B cell (primary cell): ENCODE data around the gene H2BW1. TPM values are rescaled to one million over a fixed set of nuclear protein-coding genes. Genes with fewer than 3 reads are reported as not detected.
"Not testable (repeated sequence)": the region's sequence is repeated elsewhere in the genome, so short reads cannot be mapped to it uniquely, and the experiment has no call there.

Source experiments
- ATAC-seq: fragments of 200-7000 bp; cut with Tn5 transposase; one replicate; pipeline ENCODE4 v1.10.0; 2021; ENCODE audit warnings: low read depth, mild to moderate bottlenecking, moderate number of reproducible peaks, moderate library complexity
- CTCF ChIA-PET: fragments of 350-600 bp; sonication (Branson Sonifier 250); formaldehyde crosslinking; loops from one replicate; lab custom pipeline; 2021; ENCODE audit warnings: antibody characterized with exemption, inconsistent platforms; lab: Charles Lee
- POLR2A ChIA-PET: fragments of 350-600 bp; sonication (Branson Sonifier 250); formaldehyde crosslinking; loops from one replicate; lab custom pipeline; 2021; ENCODE audit warnings: antibody characterized with exemption; lab: Charles Lee
- DNase-seq: peaks from one replicate; pipeline ENCODE4 v3.0.0; 2013
- H2AFZ ChIP-seq: 2 replicates; pipeline ENCODE4 v1.6.1; 2012; ENCODE audit warnings: mild to moderate bottlenecking, low read depth, low read length; ENCODE audit not compliant: insufficient read depth, poor library complexity, severe bottlenecking
- H3K27ac ChIP-seq, 2 donors: 1 replicate in 1 of 2; 2 replicates in 1 of 2; pipeline ENCODE4 v1.5.1; 2012 to 2013; ENCODE audit warnings: low read length in 2 of 2, mild to moderate bottlenecking in 2 of 2, moderate library complexity in 1 of 2
- H3K27me3 ChIP-seq, 4 experiments: fragments of 200-600 bp in 1 of 4; sonication (generic) in 1 of 4; replicated peaks in 1 of 4; 1 replicate in 2 of 4; 2 replicates in 2 of 4; pipeline versions ENCODE4 v1.6.1 to v1.7.0; 2013 to 2016; ENCODE audit warnings: low read length in 3 of 4, mild to moderate bottlenecking in 2 of 4, mixed read lengths in 1 of 4, moderate library complexity in 1 of 4; ENCODE audit not compliant: insufficient read depth in 4 of 4, control insufficient read depth in 3 of 4; ENCODE audit errors: control extremely low read depth in 1 of 4
- H3K36me3 ChIP-seq, 2 experiments: replicated peaks in 1 of 2; 1 replicate in 1 of 2; 2 replicates in 1 of 2; pipeline versions ENCODE4 v1.6.1 to v1.7.1; 2013; ENCODE audit warnings: low read length in 1 of 2; ENCODE audit not compliant: insufficient read depth in 2 of 2, control insufficient read depth in 1 of 2; ENCODE audit errors: control extremely low read depth in 1 of 2, extremely low read depth in 1 of 2
- H3K4me1 ChIP-seq, 2 donors: fragments of 200-600 bp in 1 of 2; sonication (generic) in 1 of 2; 1 replicate in 1 of 2; 2 replicates in 1 of 2; pipeline versions ENCODE4 v1.5.1 to v1.6.1; 2013 to 2017; ENCODE audit warnings: low read length in 2 of 2; ENCODE audit not compliant: control insufficient read depth in 2 of 2, insufficient read depth in 2 of 2
- H3K4me2 ChIP-seq: replicated peaks from 2 replicates; pipeline ENCODE3; 2012; ENCODE audit warnings: mild to moderate bottlenecking, low read depth, low read length; ENCODE audit not compliant: poor library complexity, severe bottlenecking
- H3K4me3 ChIP-seq, 5 experiments: fragments of 200-600 bp in 1 of 5; sonication (generic) in 1 of 5; 1 replicate in 3 of 5; 2 replicates in 2 of 5; pipeline versions ENCODE4 v1.5.1 to v1.7.0; 2011 to 2016; ENCODE audit warnings: low read length in 4 of 5, mild to moderate bottlenecking in 4 of 5, low read depth in 2 of 5, control low read depth in 1 of 5, moderate library complexity in 1 of 5; ENCODE audit not compliant: insufficient read depth in 1 of 5; ENCODE audit errors: control extremely low read depth in 1 of 5, extremely low read depth in 1 of 5
- H3K79me2 ChIP-seq: fragments of 200-600 bp; sonication (generic); one replicate; pipeline ENCODE4 v1.6.0; 2016; ENCODE audit warnings: low read length; ENCODE audit not compliant: control insufficient read depth, insufficient read depth
- H3K9ac ChIP-seq: fragments of 200-600 bp; sonication (generic); 2 replicates; pipeline ENCODE4 v1.6.1; 2017; ENCODE audit warnings: mild to moderate bottlenecking, low read length, moderate library complexity
- H3K9me3 ChIP-seq, 3 donors: one replicate each; pipeline versions ENCODE4 v1.6.1 to v1.7.1; 2013; ENCODE audit warnings: low read length in 2 of 3; ENCODE audit not compliant: control insufficient read depth in 2 of 3, insufficient read depth in 1 of 3; ENCODE audit errors: control extremely low read depth in 1 of 3
- H4K20me1 ChIP-seq: 2 replicates; pipeline ENCODE4 v1.6.0; 2012; ENCODE audit warnings: mild to moderate bottlenecking, low read length; ENCODE audit not compliant: insufficient read depth, control insufficient read depth, poor library complexity, severe bottlenecking
- H3K27ac Mint-ChIP-seq: one replicate; pipeline ENCODE4 v1.8.0; 2021; ENCODE audit warnings: mixed read lengths
- H3K27me3 Mint-ChIP-seq: one replicate; pipeline ENCODE4 v1.8.0; 2021; ENCODE audit warnings: mixed read lengths
- H3K4me1 Mint-ChIP-seq: one replicate; pipeline ENCODE4 v1.8.0; 2021; ENCODE audit warnings: mixed read lengths
- H3K4me3 Mint-ChIP-seq: one replicate; pipeline ENCODE4 v1.8.0; 2021; ENCODE audit warnings: mixed read lengths
- H3K9me3 Mint-ChIP-seq: one replicate; pipeline ENCODE4 v1.8.0; 2022; ENCODE audit warnings: mixed read lengths; ENCODE audit not compliant: insufficient read depth
- EZH2 ChIP-seq: IDR thresholded peaks from 2 replicates; pipeline ENCODE4 v1.6.1; 2012; ENCODE audit warnings: borderline replicate concordance, low read depth, mild to moderate bottlenecking, moderate library complexity, low read length; ENCODE audit not compliant: insufficient read depth, poor library complexity, severe bottlenecking
- WGBS: methylation state at CpG from one replicate; pipeline ENCODE4 v1.1.5; 2013; ENCODE audit warnings: missing lambda C conversion rate; ENCODE audit not compliant: insufficient coverage; 5-methylcytosine and 5-hydroxymethylcytosine counted together
- intact Hi-C: fragments of 100-400 bp; cut with micrococcal nuclease; formaldehyde crosslinking; loops from one replicate; pipeline ENCODE4 v1.10.0; 2022
- polyA plus RNA-seq: library from polyadenylated mRNA; depleted of rRNA; stranded (reverse); fragments of >200 nt; gene quantifications from 2 replicates; pipeline ENCODE4 v1.2.3, GENCODE V29; 2012
- total RNA-seq, 2 donors: library from RNA; stranded (reverse); fragments of 120-200 nt in 1 of 2; gene quantifications; 1 replicate in 1 of 2; 2 replicates in 1 of 2; pipeline versions ENCODE4 v1.2.3 to v1.2.4, GENCODE V29; 2013 to 2022
- TF ChIP-seq, protein P1 (sequence below): fragments of 200-600 bp; IDR thresholded peaks from one replicate; pipeline ENCODE4 v1.8.0; 2022; ENCODE audit warnings: antibody characterized with exemption, mild to moderate bottlenecking

Gene H2BW1
- total and polyA plus RNA-seq, 2 donors (not counting 1 experiment from before 2014, with no cell fraction given) = not detected

DNA sequence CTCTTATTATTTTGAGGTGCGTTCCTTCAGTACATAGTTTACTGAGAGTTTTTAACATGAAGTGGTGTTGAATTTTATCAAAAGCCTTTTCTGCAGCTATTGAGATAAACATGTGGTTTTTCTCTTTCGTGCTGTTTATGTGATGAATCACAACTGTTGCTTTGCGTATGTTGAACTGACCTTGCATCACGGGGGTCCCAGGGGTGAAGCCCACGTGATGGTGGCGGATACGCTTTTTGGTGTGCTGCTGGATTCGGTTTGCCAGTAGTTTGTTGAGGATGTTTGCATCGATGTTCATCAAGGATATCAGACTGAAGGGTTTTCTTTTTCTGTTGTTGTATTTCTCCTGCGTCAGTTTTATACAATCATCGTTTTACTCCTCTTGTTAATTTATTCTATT is 4.6 kb upstream of the H2BW1 start:
- no peak overlapping the region for H3K4me3 ChIP-seq
- ChIA-PET CTCF (no interaction called here), POLR2A (no interaction called here)
- no peaks in the 10 kb centered on the region for H3K9me3 ChIP-seq
- H3K79me2 ChIP-seq = no peaks in the 10 kb centered on the region
- H3K27me3 ChIP-seq = no peaks in the 10 kb centered on the region
- H3K27ac Mint-ChIP-seq = no peak overlapping the region
- TF ChIP-seq EZH2 = no peak
- TF ChIP-seq, protein P1, sequence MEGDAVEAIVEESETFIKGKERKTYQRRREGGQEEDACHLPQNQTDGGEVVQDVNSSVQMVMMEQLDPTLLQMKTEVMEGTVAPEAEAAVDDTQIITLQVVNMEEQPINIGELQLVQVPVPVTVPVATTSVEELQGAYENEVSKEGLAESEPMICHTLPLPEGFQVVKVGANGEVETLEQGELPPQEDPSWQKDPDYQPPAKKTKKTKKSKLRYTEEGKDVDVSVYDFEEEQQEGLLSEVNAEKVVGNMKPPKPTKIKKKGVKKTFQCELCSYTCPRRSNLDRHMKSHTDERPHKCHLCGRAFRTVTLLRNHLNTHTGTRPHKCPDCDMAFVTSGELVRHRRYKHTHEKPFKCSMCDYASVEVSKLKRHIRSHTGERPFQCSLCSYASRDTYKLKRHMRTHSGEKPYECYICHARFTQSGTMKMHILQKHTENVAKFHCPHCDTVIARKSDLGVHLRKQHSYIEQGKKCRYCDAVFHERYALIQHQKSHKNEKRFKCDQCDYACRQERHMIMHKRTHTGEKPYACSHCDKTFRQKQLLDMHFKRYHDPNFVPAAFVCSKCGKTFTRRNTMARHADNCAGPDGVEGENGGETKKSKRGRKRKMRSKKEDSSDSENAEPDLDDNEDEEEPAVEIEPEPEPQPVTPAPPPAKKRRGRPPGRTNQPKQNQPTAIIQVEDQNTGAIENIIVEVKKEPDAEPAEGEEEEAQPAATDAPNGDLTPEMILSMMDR = no peak
- intact Hi-C loops = no loop called here
- WGBS = 90% methylated on average over 2 of the region's 11 CpGs
- no peak overlapping the region for H3K4me2 ChIP-seq
- no peak overlapping the region for H3K4me3 Mint-ChIP-seq
- no peak overlapping the region for H3K27ac ChIP-seq
- no peak overlapping the region for H2AFZ ChIP-seq
- DNase-seq (no peak), ATAC-seq (no peak)
- no peak overlapping the region for H3K9ac ChIP-seq
- H3K36me3 ChIP-seq = no peaks in the 10 kb centered on the region
- no peaks in the 10 kb centered on the region for H3K4me1 ChIP-seq
- no peaks in the 10 kb centered on the region for H4K20me1 ChIP-seq
- peaks cover 7% of the 10 kb centered on the region for H3K27me3 Mint-ChIP-seq
- no peaks in the 10 kb centered on the region for H3K9me3 Mint-ChIP-seq
- H3K4me1 Mint-ChIP-seq = no peaks in the 10 kb centered on the region

DNA sequence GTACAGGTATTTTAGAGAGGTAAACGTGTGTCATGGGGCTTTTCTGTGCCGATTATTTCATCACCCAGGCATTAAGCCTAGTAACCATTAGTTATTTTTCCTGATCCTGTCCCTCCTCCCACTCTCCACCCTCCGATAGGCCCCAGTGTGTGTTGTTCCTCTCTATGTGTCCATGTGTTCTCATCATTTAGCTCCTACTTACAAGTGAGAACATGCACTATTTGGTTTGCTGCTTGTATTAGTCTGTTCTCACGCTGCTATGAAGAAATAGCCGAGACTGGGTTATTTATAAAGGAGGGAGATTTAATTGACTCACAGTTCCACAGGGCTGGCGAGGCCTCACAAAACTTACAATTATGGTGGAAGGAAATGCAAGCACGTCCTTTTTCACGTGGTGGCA is 2.1 kb upstream of the H2BW1 start:
- H3K4me1 ChIP-seq, H3K27ac Mint-ChIP-seq, H3K9ac ChIP-seq, H3K4me3 ChIP-seq, ATAC-seq, H3K27ac ChIP-seq, DNase-seq, H4K20me1 ChIP-seq, H3K36me3 ChIP-seq, H3K27me3 Mint-ChIP-seq, H3K4me1 Mint-ChIP-seq, CTCF ChIA-PET, H3K9me3 Mint-ChIP-seq, H3K4me2 ChIP-seq, POLR2A ChIA-PET, H3K79me2 ChIP-seq, H3K27me3 ChIP-seq, H2AFZ ChIP-seq, H3K9me3 ChIP-seq, H3K4me3 Mint-ChIP-seq, intact Hi-C loops: not testable (repeated sequence)
- WGBS = no CpG with 5 or more reads among the region's 8 CpGs
